SHP77 (cell line): ENCODE data around the gene MMP7.
A peak's percentile ranks its signal among the peaks of the same experiment; 100 is the strongest.
"Not testable (repeated sequence)": the region's sequence is repeated elsewhere in the genome, so short reads cannot be mapped to it uniquely, and the experiment has no call there.

Experiments used
- DNase-seq, 2 experiments: peaks; one replicate each; lab custom pipeline; 2025; lab: John Stamatoyannopoulos, UW

MMP7 gene

DNA sequence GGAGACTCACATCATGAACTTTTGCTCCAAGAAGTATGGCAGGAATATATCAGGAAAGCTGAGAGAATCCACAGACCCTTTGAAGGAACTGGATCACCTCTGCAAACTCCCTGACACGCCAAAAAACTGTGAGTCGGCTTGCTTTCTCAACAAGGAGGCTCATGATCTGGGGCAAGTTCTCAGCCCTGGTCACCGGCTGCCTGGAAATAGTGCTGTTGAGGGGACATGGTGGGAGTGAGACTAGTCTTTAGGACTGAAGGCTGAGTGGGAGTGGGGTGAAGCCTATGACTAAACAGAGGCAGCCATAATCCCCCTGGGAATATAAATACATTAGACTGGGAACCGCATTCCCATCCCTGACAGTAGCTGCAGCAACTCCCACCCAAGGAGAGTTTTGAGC lies 8.4 kb upstream of the MMP7 start:
- DNase-seq, result no peak

- DNase-seq, result no peak
Measured at GRCh38 chr11:102534261-102534872, 3.8 kb upstream of the MMP7 start.

GRCh38 chr11:102528618-102529017 lies 1.9 kb downstream of the MMP7 start:
- DNase-seq, result no peak

DNA sequence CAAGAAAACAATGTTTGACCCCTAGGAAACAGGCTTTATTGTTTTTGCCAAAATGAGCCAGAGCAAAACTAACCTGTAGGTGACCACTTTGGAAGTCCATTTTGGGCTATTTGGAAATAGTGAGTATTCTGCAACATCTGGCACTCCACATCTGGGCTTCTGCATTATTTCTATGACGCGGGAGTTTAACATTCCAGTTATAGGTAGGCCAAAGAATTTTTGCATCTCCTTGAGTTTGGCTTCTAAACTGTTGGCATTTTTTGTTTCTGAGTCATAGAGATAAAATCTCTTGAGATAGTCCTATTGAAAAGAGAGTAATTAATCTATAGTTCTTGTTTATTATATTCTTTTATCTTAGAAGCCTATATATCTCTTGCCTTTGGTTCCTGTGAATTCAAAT lies 2.9 kb downstream of the MMP7 start:
- DNase-seq, result no peak

DNA sequence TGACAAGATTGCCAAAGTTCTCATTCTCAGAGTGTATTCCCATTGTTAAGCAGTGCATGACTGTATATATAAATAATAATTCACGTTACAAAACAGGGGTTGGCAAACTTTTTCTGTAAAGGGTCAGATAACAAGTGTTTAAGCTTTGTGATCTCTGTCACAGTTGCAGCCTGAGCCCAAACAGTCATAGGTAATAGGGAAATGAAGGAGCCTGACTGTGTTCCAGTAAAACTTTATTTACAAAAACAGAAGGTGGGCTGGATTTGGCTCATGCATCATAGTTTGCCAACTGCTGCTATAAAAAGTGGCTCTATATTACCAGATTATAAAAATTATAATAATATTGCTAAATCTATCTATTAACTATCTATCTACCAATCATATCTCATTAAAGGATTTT lies 3.5 kb downstream of the MMP7 start:
- no peak for DNase-seq

GRCh38 chr11:102523887-102524286 lies 6.7 kb downstream of the MMP7 start:
- DNase-seq, result no peak

GRCh38 chr11:102523189-102523570 lies 7.4 kb downstream of the MMP7 start:
- DNase-seq, result no peak

- no peak for DNase-seq
Measured at GRCh38 chr11:102522312-102523188, 8.0 kb downstream of the MMP7 start.

DNA sequence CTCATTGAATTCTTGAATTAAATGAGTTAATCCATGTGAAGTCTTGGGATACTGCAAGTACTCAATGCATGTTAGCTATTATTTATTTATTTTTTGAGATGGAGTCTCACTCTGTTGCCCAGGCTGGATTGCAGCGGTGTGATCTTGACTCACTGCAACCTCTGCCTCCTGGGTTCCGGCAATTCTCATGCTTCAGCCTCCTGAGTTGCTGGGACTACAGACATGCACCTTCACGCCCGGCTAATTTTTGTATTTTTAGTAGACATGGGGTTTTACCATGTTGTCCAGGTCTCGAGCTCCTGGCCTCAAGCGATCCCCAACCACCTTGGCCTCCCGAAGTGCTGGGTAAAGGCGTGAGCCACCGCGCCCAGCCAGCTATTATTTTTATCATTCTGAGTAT lies 9.4 kb downstream of the MMP7 start:
- no peak for DNase-seq

GRCh38 chr11:102520514-102520913 lies 10.0 kb downstream of the MMP7 start:
- DNase-seq, result no peak

DNA sequence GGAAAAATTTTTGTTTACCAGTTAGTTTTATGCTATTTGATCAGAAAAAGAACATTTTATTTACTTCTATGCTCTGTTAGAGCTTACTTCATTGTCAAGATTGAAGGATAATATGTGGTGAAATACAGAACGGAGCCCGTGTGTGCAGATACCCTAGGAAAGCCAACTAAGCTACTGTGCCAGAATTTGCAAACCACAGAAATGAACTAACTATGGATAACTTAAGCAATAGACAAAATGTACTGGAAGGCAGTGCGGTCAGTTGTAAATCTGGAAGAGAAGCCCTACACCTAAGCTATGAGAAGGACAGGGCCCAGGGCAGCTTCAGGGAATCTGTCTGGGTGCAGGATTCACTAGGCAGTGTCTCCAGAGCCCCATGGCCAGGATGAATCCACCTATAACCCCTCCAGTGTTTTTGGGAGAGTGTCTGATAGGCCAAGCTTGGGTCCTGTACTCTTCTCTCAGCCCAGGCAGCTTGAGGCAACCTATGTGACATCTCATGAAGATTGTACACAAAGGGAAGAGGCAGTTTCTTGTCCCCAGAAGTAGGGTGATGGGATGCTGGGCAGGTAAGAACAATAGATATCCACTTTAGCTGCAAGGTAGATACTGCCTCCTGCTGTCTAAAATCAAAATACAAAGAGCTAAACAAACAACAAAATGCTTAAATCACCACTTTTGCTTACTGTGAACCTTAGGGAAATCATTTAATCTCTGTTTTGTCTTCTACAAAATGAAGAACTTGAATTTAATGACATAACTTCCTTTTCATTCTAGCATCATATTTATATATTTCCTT lies 12.1 kb downstream of the MMP7 start:
- DNase-seq, result no peak

- no peak for DNase-seq
Measured at GRCh38 chr11:102517670-102518069, 12.9 kb downstream of the MMP7 start.

GRCh38 chr11:102516179-102516578 lies 14.4 kb downstream of the MMP7 start:
- DNase-seq, result no peak

- DNase-seq, result no peak
Measured at GRCh38 chr11:102513869-102514268, 16.7 kb downstream of the MMP7 start.

DNA sequence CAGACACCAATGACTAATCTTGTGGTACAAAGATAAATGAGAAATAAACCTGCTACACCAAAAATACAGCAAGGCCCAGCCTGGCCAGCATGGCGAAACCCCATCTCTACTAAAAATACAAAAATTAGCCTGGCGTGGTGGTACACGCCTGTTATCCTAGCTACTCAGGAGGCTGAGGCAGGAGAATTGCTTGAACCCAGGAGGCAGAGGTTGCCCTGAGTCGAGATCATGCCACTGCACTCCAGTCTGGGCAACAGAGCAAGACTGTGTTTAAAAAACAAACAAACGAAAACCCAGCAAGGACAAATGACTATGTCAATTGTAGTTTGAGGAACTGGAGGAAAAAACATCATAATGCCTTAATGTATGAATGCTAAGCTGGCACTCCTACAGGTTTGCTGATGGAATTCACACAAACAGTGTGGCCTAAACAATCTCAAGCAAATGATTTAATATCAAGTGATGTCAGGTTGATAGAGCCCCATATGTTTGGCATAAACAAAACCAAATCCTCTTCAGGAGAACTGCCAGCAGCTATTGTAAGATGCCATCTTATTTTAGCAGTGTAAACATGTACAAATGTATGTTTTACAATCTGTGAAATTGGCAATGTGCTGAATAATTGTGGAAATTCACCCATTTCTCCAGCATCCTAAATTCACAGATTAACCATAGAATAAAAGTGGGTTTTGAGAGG lies 20.0 kb downstream of the MMP7 start:
- DNase-seq, result no peak

DNA sequence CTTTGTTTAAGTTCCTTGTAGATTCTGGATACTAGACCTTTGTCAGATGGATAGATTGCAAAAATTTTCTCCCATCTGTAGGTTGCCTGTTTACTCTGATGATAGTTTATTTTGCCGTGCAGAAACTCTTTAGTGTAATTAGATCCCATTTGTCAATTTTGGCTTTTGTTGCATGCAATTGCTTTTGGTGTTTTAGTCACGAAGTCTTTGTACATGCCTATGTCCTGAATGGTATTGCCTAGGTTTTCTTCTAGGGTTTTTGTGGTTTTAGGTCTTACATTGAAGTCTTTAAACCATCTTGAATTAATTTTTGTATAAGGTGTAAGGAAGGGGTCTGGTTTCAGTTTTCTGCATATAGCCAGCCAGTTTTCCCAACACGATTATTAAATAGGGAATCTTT lies 27.7 kb downstream of the MMP7 start:
- DNase-seq, result not testable (repeated sequence)

DNA sequence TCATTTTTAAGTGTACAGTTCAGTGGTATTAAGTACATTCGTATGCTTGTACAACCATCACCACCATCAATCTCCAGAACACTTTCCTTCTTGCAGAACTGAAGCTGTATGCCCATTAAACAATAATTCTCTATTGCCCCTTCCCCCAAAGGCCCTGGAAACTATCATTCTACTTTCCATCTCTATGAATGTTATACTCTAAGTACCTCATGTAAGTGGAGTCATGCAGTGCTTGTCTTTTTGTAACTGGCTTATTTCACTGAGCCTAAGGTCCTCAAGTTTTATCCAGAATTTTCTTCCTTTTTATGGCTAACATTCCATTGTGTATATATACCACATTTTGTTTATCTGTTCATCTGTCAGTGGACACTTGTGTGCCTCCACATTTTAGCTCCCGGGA lies 29.7 kb downstream of the MMP7 start:
- DNase-seq, result no peak

DNA sequence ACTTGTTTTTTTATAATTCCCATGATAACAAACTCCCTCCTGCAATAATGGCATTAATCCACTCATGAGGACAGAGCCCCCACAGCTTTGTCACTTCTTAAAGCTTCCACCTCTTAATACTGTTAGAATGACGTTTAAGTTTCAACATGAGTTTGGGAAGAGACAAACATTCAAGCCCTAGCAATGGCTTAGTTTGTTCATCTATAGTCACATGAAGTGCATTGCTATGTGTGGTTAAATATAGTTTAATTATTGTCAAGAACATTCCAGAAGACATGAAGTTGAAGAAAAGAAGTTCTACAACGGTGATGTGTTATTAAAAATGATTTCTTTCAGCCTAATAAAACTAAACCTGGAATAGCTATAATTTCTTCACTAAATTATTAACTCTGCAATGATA lies 30.6 kb downstream of the MMP7 start:
- no peak for DNase-seq

DNA sequence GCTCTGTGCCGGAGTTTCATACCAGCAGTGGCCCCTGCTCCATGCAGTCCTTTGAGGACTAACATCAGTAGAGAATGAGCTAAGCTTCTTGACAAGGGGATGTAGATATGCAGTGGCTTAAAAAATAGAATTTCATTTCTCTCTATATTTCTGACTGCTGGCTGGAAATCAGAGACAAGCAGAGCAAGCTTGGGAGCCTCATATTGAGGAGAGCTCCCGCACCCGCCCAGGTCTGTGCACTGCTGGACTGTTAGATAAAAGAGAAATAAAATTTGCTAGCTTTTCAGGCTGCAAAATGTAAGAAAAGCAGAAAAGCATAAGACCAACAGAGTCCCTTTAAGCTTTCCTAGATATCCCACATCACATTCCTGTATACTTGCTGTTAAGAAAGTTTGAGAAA lies 31.4 kb downstream of the MMP7 start:
- no peak for DNase-seq

- no peak for DNase-seq
Measured at GRCh38 chr11:102497061-102497460, 33.5 kb downstream of the MMP7 start.

DNA sequence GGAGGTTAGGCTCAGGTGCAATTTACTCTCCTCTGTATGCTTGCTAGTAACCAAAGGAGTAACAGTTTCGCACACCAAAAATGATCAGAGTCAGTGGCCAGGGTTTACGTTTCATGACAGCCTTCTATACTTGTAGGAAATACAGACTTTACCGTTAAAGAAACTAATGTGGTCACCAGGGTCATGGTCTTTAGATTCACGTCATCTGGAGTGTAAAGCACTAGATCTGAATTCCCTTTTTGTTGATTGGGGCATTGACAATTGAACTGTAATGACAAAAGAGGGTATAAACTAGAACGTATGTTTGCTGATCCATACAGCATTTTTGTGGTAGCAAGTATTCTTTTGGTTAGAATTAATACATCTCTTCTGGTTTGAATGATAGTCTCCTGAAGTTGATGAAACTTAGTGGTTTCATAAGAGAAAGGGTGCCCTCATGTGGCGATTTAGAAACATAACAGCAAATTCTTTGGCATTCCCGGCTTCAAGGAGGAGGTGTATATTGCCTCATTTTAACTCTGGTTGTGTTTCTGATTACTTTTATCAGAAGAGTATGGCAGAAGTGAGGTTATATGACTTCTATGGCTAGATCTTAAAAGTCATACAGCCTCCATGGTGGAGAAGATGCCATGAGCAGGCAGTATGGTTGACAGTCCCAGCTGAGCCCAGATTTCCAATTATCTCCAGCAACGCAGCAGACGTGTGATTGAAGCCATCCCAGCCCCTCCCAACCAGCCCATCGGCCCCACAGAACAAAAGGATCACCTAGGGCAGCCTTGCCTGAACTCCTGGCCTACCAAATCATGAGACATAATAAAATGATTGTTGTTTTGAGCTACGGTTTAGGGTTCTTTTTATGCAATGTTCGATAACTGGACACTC lies 35.1 kb downstream of the MMP7 start:
- DNase-seq, result peak; percentile 41 to 77
